ENCODE data around the gene FOXI1.
"Not testable (repeated sequence)": the region's sequence is repeated elsewhere in the genome, so short reads cannot be mapped to it uniquely, and the experiment has no call there.

The FOXI1 gene

GRCh38 chr5:170126061-170126460 lies 20.4 kb downstream of the FOXI1 start:
- DNase-seq (ENCODE audit: low read depth, low spot score) = no peak

DNA sequence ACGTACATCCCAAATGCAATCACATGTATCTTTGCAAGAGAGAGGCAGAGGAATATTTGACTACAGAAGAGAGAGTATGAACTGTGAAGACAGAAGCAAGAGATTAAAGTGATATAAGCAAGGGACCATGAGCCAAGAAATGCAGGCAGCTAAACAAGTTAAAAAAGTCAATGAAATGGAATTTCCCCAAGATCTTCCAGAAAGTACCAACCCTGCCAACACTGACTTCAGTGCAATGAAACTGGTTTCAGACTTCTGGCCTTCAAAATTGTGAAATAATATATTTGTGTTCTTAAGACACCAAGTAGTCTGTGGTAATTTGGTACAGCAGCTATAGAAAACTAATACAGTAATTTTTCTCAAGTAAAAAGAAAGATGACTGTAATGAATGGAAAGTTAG lies 20.9 kb downstream of the FOXI1 start:
- no peak for DNase-seq (ENCODE audit: low read depth, low spot score)

DNA sequence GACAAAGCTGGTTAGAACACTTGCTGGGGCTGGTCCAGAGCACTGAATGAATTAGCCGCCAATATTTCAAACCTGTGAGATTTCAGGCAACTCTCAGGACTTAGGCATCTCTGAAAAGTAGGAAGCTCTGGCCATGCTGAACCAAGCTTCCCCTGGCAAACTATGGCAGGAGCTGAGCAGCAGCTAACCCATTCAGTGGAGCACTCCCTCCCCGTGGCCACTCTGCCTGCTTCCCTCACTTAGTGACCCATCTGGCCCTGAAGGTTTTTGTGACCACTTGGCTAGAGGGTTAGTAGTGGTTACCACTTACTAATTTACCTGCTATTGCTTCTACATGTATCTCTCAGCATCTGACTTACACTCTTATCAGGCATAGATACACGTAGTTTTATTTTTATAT lies 25.5 kb downstream of the FOXI1 start:
- no peak for DNase-seq (ENCODE audit: low read depth, low spot score)

DNA sequence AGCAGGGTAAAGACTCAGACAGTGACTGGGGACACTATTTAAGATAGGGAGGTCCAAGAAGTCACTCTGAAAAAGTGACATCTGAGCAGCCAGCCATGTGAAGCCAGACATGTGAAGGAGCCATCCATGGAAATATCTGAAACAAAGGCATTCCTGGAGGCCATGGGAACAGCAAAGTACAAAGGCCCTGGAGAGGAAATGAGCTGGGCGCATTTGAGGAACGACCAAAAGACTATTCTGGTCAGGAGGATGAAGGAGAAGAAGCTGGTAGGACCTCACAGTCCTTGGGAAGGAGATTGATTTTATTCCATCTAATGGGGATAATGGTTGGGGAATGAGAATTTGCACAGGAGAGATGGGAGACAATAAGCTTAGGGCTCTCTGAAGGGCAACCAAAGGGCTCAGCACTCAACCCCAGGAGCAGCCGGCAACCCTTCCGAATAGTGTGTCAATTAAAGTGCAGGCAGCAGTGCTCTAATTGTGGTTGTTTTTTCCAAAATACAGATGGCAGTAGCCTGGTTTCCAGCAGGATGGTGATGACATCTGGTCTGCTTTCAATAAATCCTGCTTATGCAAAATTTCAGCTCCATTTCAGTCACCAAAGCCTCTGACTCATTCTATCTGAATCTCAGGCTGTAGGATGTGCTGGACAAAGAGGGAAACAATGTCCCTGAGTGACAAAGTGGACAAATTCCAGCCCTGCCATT lies 26.7 kb downstream of the FOXI1 start:
- peak; percentile 23 for DNase-seq (ENCODE audit: low read depth, low spot score)

- DNase-seq (ENCODE audit: low read depth, low spot score) = no peak
Observed at GRCh38 chr5:170132976-170133448, 27.3 kb downstream of the FOXI1 start.

DNA sequence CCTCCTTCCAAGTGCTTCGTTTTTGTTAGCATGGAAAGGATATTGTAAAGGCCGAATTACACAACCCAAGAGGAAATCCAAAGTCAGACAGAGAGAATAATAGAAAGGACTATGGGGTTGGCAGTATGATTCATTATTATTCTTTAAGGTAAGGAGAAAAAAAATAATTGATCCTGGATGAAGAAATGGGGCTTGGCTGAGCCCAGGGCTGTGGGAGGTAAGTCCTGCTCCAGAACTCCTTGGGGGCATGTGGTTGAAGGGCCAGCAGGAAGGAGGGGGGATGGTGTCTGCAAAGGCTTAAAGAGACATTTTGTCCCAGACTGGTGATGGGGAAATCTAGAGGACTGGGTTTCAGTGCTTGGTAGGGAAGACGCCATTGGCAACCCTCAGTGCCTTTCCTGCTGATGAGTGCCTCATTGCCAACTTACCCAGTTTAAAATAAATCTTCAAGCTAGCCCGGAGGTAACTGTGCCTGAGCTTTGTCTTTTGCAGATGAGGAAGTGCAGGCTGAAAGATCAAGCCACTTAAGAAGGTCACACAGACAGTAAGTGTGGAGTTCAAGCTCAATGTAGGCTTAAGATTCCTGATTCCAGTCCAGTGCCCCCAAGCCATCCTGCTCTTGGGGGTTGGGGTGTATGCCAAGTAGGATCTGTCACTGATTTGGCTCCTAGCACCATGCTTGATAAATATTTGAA lies 30.2 kb downstream of the FOXI1 start:
- no peak for DNase-seq (ENCODE audit: low read depth, low spot score)

DNA sequence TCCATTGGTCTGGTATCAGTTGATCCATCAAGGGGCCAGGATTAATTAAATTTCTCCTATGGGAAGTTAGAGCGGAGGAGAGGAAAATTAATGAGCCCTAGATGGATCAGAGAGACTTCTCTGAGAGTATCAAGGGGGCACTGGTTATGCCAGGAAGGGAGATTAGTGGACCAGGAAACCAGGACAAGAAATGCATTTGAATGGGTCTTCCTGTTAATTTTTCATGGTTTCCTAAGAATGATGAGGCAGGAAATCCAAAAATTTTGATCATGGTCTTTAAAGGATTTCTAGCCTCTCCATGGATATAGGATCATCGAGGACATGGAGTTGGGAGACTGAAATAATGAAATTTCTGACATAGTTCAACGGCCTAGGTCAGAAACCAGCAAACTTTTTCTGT lies 30.8 kb downstream of the FOXI1 start:
- DNase-seq (ENCODE audit: low read depth, low spot score) = no peak

DNA sequence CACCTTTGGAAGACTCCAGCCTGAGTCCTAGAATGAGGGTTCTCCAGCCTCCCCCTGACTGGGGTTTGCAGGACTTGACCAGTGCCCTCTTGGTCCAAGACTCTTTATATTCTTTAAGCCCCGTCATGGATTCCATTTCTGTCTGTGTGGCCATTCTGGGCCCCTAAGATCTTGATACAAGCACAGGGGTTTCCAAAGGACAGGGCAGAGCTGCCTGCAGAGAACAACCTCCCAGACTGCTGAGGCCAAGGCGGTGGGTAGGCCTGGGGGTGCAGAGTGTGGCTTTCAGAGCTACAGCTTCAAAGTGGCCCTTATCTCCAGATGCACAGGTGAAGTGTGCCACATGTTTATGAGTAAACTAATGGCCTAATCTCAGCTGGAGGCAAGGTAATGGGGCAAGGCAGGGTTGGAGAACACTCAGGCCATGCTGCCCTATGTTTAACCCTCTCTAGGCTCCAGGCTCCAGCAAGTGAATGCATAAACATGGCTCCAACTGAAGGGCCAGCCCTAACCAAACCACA lies 32.1 kb downstream of the FOXI1 start:
- peak; percentile 79 for DNase-seq (ENCODE audit: low read depth, low spot score)

GRCh38 chr5:170138273-170138672 lies 32.6 kb downstream of the FOXI1 start:
- no peak for DNase-seq (ENCODE audit: low read depth, low spot score)

DNA sequence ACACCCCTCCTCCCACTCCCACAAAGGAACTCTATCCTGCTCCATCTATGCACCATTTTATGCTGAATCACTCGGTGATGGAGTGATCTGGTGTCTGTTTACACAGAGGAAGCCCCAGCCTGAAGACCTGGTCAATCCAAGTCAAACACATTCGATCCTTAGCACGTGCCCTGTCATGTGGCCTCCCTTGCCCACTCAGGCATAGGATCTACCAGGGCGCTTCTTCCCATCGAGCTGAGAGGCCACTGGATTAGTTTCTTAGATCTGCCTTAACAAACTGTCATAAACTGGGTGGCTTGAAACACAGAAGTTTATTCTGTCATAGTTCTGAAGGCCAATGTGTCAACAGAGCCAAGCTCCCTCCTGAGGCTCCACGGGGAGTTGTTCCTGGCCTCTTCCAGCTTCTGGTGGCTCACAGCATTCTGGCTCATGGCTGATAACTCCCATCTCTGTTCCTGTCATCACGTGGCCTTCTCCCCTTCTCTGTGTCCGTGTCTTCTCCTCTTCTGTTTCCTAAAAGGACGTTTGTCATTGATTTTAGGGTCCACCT lies 34.2 kb downstream of the FOXI1 start:
- no peak for DNase-seq (ENCODE audit: low read depth, low spot score)

DNA sequence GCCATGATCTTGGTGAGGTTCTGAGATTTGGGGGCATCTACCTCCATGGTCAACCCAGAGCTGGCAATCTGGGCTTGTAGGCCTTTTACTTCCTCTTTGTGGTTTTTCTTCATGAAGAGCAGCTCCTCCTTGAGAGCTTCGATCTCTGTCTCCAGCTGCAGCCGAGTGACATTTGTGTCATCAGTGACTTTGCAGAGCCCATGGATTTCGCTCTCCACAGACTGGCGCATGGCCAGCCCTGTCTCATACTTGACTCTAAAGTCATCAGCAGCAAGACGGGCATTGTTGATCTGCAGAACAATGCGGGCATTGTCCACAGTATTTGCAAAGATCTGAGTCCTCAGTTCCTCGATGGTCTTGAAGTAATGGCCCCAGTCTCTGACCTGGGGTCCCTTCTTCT lies 35.5 kb downstream of the FOXI1 start:
- not testable (repeated sequence) for DNase-seq (ENCODE audit: low read depth, low spot score)

DNA sequence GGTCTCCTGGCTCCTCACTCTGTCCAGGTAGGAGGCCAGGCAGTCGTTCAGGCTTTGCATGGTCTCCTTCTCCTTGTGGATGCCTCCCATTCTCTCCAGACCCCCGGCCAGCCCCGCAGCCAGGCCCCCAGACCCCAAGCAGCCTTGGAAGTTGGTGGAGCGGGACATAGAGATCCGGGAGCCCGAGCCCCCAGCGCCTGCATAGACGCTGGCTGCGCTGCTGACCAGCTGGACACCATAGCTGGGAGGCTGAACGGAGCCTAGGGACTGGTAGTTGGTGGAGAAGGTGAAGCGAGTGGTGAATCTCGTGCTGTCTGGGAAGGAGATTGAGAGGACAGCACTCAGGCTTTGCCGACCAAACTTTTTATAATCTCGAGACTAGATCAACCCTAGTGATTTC lies 35.9 kb downstream of the FOXI1 start:
- DNase-seq (ENCODE audit: low read depth, low spot score) = no peak

- DNase-seq (ENCODE audit: low read depth, low spot score) = no peak
Observed at GRCh38 chr5:170142196-170142595, 36.5 kb downstream of the FOXI1 start.

GRCh38 chr5:170143091-170143490 lies 37.4 kb downstream of the FOXI1 start:
- DNase-seq (ENCODE audit: low read depth, low spot score) = no peak

- no peak for DNase-seq (ENCODE audit: low read depth, low spot score)
Observed at GRCh38 chr5:170143710-170144109, 38.0 kb downstream of the FOXI1 start.

GRCh38 chr5:170144286-170145023 lies 38.8 kb downstream of the FOXI1 start:
- no peak for DNase-seq (ENCODE audit: low read depth, low spot score)

DNA sequence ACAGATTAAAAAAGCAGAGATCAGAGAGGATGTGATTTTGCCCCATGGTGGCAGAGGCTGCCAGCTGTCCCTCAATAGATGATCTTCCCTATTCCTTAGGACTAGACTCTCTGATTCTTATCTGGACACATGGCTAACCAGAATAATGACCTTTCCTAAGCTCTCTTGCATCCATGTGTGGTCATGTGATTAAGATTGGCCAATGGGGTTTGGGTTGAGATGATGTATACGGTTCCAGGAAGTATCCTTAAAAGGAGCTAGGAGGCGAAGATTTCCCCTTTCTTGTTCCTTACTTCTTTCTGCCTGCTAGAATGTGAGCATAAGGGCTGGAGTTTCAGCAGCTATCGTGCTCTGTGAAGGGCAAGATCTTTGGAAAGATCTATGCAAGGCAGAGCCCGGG lies 39.8 kb downstream of the FOXI1 start:
- DNase-seq (ENCODE audit: low read depth, low spot score) = no peak

GRCh38 chr5:170147051-170147752 lies 41.5 kb downstream of the FOXI1 start:
- DNase-seq (ENCODE audit: low read depth, low spot score) = no peak

- no peak for DNase-seq (ENCODE audit: low read depth, low spot score)
Observed at GRCh38 chr5:170147753-170148264, 42.1 kb downstream of the FOXI1 start.

GRCh38 chr5:170148430-170149205 lies 42.9 kb downstream of the FOXI1 start:
- DNase-seq (ENCODE audit: low read depth, low spot score) = peak; percentile 41

- DNase-seq (ENCODE audit: low read depth, low spot score) = no peak
Observed at GRCh38 chr5:170149206-170149515, 43.5 kb downstream of the FOXI1 start.

Data from ELF-1 (cell line).